Measurements from ENCODE around the gene MDN1.
"Not testable (repeated sequence)": the region's sequence is repeated elsewhere in the genome, so short reads cannot be mapped to it uniquely, and the experiment has no call there.

Gene MDN1

DNA sequence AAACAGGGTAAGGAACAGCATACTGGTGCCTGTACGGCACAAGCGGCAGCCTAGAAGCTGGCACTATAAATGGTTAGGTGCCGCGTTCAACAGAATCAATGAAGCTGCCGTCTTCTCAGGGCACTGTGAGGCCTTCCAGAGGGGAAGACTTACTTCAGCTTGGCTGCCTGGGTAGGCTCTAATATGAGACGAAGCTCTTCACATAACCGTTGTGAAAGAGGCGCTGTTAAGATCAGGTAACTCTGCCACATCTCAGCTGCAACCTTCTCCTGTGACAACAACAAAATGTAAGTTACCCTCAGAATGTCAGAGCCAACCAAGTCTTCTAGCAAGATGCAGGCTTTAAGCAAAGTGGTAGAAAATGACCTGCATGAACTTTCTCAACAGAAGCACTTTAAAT is 169.0 kb downstream of the MDN1 start:
- DNase-seq (ENCODE audit: low read depth), result no peak

DNA sequence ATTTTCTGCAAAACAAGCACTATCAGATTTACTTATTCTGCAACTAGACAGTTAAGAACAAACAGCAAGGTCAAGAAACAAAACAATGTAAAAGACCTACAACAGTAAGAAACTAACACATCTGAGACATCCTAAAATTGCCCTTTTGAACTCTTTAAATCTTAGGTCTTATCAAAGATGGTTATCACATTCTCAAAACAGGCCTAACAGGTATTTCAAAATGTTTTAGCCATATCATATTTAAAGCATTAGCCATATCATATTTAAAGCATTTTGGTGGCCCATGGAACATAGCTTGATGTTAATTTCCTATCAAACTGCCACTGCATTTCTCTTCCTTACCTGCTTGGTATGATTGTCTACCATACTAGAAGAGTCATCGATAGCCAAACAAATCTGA is 169.9 kb downstream of the MDN1 start:
- no peak for DNase-seq (ENCODE audit: low read depth)

DNA sequence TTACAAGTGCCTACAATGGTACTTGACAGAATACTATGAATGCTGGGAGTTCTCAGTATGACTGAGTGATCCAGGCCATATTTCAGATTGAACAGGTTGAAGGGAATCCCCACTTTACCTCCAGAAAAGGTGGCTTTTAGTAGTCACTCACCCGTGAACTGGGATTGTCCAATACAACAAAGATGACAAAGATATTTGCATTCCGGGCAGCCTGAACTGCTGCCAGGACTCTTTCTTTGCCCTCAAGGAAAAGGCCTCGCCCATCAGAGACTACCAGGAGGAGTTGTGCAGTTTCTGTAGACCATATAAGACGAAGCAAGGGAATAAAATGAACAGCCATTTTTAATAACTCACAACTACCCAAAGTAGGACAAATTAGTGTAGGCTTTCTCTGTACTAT is 174.7 kb downstream of the MDN1 start:
- no peak for DNase-seq (ENCODE audit: low read depth)

DNA sequence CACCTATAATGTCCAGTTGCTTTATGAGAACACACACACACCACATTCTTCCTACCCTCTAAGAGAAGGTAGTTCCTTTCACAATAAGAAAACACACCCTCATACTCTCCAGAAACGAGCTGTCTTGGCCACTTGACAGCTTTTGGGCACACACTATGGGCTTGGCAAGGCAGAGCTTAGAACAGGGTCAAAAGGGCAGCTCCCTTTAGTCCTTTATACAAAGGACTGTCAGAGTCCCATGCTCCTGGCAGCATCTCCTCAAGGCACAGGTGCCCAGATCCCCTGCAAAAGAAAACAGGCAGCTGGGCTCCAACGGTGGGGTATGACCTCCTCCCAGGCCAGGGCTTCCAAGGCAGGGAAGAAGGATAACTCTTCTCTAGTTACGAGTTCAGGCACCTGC is 176.2 kb downstream of the MDN1 start:
- DNase-seq (ENCODE audit: low read depth), result no peak

DNA sequence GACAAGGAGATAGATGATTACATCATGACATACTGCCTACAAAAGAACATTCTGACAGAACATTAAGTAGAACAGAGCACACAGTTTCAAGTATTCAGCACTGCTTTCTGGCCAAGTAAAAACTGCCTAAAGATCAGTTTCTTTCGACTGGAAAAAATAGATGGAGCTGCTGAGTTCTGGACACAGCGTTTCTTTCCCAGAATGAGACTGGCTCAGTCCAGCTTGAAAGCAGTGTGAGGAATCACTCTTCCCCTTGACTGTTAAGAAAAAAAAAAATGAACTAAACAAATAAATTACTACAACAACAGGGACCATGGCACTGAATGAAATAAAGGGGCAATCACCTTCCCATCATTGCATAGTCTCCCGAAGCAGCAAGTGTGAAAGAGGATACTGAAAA is 176.6 kb downstream of the MDN1 start:
- DNase-seq (ENCODE audit: low read depth), result no peak

DNA sequence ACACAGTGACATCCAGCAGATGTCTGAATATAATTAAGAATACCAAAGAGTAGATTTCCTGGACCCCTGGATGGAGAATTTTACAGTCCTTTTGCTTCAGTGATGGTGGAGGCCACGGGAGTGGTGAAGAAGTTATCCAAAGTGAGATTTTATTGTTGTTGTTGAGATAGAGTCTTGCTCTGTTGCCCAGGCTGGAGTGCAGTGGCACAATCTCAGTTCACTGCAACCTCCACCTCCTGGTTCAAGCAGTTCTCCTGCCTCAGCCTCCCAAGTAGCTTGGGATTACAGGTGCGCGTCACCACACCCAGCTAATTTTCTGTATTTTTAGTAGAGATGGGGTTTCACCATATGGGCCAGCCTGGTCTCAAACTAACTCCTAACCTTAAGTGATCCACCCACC is 178.0 kb downstream of the MDN1 start:
- DNase-seq (ENCODE audit: low read depth), result not testable (repeated sequence)

DNA sequence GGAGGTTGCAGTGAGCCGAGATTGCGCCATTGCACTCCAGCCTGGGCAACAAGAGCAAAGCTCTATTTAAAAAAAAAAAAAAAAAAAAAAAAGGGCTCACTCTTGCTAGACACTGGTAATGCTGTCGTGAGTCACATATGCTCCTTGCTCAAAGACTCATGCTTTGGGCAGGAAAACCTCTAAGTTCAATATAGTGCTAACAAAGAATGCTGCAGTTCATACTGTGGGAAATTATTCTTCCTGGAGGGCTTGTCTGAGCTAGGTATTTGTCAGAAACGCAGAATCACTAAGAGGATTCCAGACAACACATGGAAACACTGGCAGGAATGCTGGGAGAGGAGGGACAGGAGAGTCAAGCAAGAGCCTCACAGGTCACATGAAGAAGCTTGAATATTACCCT is 178.8 kb downstream of the MDN1 start:
- DNase-seq (ENCODE audit: low read depth), result peak; percentile 24

DNA sequence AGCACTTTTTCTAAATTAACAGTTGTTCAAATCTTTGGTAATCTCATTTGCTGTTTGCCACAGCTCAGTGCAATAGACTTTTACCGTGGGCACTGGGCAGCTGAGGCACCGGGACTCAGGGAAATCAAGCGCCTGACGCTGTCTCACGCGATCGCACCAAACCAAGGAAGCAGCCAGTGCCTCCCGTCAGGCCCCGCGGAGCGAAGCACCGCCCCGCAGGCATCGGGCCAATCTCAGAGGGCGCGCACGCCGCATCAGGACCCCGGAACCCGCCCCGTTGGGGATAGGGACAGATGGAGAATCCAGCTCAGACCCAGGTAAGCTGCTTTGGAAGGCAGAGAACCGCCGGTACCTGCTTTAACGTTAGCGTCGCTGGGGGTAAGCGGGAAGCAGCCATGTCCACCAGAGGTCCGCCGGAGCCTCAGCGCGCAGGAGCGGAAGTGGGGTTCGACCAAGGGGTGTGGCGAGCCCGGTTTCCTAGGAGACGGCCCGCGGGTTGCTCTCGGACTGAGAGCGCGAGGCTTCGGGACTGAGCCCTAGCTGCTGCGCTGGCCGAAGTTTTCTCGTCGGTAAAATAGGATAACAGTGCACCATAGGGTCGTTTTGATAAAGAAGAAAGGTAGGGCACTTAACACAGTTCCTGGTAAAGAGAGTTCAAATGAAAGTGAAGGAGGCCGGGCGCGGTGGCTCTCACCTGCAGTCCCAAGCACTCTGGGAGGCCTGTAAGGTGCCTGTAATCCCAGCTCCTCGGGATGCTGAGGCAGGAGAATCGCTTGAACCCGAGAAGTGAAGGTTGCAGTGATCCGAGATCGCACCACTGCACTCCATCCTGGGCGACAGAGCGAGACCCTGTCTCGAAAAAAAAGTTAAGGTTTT is 181.0 kb downstream of the MDN1 start, which contains the start of gene LYRM2:
TSS of gene LYRM2 (minus strand) at position 428 of the 876 bp plus-strand sequence. CDS start at position 397, 31 bp downstream.
- DNase-seq (ENCODE audit: low read depth), result peak; percentile 74

DNA sequence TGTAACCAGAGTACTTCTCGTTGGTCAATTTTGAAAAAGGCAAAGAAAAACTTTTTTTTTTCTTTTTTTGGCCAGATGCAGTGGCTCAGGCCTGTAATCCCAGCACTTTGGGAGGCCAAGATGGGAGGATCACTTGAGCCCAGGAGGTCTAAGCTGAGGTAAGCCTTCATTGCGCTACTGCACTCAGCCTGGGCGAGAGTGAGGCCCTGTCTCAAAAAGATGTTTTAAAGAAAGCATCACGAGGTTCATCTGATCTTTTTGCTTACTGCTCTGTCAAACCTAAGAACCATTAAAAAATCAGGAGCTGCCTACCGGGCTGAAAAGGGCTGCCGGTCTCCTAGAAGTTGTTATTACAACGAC is 181.7 kb downstream of the MDN1 start:
- no peak for DNase-seq (ENCODE audit: low read depth)

DNA sequence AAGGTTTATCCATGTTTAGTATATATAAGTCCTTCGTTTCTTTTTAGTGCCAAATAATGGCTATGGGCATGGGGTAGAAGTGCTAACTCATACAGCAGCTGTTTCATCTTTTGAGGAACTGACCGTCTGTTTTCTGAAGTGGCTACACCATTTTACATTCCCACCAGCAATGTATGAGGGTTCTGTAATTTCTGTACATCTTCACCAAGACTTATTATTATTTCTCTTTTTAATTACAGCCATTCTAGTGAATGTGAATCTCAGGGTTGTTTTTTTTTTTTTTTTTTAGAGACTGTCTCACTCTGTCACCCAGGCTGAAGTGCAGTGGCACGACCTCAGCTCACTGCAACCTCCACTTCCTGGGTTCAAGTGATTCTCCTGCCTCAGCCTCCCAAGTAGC is 183.2 kb downstream of the MDN1 start:
- DNase-seq (ENCODE audit: low read depth), result not testable (repeated sequence)

DNA sequence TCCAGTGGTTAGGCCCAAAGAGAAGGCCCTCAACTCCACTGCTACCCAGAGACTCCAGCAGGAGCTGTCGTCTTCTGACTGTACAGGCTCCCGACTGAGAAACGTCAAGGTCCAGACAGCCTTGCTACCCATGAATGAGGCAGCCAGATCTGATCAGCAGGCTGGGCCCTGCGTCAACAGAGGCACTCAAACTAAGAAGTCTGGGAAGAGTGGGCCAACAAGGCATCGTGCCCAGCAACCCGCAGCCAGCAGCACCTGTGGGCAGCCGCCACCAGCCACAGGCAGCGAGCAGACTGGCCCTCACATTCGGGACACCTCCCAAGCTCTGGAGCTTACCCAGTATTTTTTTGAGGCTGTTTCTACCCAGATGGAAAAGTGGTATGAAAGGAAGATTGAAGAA is 189.1 kb downstream of the MDN1 start:
- DNase-seq (ENCODE audit: low read depth), result no peak

DNA sequence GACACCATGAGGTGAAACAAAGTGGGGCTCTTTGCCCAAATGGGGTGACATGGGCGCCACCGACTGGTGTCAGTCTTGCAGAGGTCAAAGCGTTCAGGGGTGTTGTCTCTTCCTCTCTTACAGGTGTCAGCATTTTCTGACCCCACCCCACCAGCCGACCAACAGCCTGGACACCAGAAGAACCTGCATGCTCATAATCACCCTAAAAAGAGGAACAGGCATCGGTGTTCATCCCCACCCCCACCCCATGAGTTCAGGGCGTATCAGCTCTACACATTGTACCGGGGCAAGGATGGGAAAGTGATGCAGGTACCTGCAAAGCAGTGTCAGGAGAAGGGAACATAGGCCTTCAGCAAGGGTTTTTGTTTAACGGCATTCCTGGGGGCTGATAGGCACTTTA is 195.8 kb downstream of the MDN1 start:
- no peak for DNase-seq (ENCODE audit: low read depth)

DNA sequence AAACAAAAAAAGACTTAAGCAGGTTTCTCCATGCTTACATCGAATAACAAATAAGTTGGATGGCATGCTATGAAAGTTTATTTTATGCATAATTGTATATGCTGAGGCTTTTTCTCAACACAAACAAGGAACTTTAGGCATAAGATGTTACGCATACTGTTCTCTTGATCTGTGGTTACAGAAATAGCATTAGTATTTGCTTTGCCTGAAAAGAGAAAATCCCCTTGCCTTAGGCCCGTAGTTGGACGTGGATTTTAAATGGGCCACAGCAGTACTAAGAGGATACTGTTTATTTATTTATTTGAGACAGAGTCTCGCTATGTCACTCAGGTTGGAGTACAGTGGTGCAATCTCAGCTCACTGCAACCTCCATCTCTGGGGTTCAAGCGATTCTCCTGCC is 200.0 kb downstream of the MDN1 start:
- no peak for DNase-seq (ENCODE audit: low read depth)

DNA sequence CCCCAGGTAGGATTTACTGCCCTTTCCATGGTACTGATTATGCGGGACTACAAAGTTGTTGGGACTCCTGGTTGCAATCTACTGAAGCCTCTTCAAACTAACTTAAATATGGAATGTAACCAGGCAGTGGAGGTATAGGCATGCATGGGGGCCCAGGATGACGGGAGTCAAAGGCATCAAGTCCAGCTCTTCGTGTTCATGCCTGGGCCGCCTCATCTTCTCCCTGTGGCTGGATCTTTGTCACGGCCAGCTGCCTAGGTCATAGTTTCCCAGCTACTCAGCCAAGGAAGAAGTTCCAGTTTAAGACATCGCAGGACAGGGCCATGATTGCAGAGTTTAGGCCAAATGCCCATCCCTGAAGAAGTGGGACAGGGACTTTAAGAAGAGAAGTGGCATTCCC is 201.6 kb downstream of the MDN1 start:
- DNase-seq (ENCODE audit: low read depth), result no peak

DNA sequence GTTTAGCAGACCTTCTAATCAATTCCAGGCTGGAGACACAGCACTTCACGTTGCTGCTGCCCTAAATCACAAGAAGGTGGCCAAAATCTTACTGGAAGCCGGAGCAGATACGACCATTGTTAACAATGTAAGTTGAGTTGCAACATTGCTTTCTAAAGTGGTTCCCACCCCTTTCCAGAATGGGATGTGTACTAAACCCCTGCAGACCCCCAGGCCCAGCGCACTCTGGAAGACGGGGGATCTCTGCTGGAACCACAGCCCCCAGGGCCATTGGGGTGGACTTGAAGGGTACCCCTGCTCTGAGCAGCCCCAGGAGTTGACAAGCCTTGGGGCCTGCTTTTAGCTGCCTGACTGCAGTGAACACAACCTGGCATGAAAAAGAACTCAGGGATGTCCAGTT is 203.1 kb downstream of the MDN1 start:
- DNase-seq (ENCODE audit: low read depth), result no peak

DNA sequence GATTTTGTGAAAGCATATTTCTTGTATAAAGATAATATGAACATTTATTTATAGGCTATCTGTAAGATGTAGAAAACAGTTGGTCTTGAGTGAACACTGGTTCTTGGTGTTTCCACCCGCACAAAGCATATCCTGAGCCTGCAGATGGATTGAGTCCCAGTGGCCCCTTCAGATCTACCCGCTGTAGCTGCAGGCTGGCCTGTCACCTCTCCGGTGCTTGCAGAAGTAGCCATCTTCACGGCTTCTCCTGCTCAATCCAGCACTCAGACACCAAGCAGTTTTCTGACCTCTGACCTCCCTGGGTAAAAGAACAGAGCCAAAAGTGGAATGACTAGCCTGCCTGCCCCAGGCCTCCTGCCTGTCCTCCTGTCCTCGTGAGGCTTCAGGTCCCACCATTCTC is 203.7 kb downstream of the MDN1 start:
- no peak for DNase-seq (ENCODE audit: low read depth)

DNA sequence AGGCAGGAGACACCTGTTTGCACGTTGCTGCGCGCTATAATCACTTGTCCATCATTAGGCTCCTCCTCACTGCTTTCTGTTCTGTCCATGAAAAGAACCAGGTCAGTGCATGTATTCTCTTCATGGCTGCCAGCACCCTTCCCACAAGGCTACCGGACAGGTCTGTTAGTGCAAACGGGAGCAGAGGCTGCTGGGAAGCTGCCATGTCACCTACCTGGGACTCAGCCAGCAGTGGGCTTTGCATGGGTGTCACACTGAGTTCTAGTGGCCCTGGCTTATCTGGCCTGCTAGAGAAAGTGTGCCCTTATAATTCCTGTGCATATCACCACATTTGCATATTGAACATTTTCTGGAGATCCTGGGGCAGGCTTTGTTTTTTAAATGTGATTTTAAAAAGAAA is 205.8 kb downstream of the MDN1 start:
- no peak for DNase-seq (ENCODE audit: low read depth)

DNA sequence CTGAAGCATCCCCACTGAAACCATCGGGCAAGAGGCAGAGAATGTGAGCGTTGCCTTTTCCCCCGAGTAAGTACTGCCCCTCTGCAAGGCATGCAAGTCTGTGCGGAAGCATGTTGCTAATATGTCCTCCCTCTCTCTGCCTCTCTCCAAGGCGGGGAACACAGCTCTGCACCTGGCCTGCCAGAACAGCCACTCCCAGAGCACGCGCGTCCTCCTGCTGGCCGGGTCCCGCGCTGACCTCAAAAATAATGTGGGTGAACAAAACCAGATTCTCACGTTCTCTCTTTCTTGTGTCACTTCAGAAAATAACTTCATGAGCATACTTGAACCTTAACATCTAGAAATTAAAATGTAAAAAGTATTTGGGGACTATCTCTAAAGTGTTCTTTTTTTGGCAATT is 207.5 kb downstream of the MDN1 start:
- DNase-seq (ENCODE audit: low read depth), result no peak

DNA sequence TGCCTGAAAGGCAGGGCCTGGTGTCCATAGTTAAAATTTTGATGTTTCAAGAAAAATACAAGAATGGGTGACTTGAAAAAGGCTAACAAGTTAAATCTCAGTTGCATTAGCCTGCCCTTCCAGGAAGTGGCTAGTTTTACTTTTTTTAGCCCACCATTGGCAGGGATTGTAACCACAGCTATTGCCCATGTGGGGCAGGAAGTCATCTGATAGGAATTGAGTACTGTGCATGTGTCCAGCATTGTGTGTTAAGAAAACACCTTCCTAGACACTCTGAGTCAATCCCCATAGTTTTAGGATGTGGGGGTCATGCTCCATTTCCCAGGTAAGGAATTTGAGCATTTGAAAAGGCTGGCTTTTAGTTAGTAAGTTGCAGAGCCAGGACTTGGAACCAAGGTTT is 207.9 kb downstream of the MDN1 start:
- no peak for DNase-seq (ENCODE audit: low read depth)

DNA sequence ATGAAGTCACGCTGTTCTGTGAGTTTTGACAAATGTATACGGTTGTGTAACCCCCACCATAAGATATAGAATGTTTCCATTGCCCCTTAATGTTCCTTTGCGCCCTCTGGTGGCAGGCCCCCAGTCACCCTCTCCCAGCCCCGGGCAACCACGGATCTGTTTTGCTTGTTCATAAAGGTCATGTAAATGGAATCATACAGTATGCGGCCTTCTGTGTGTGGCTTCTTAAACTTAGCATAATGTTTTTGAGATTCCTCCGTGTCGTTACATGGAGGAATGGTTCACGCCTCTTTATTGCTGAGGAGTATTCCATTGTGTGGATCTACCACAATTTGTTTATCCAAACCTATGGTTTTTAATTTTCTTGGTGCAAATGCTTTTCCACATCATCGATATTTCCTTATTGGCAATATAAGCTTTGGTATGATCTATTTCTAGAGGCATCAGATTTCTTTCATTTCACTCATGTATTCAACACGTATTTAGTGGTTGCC is 209.4 kb downstream of the MDN1 start:
- DNase-seq (ENCODE audit: low read depth), result no peak

DNA sequence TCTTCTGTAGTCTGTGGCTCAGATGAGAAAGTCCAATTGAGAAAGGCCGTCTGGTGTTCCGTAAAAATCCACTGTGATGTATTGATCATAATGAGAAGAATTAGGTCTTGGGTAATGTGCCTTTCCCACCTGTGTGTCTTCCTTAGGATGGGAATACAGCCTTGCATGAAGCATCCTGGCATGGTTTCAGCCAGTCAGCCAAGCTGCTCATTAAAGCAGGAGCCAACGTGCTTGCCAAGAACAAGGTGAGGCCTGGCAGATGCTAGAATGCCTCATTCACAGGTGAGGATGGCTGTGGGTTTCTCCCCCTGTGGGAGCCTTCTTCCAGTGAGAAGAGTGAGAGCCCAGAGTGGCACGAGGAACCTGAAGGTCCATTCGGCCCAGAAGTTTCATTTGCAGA is 213.7 kb downstream of the MDN1 start:
- DNase-seq (ENCODE audit: low read depth), result no peak

DNA sequence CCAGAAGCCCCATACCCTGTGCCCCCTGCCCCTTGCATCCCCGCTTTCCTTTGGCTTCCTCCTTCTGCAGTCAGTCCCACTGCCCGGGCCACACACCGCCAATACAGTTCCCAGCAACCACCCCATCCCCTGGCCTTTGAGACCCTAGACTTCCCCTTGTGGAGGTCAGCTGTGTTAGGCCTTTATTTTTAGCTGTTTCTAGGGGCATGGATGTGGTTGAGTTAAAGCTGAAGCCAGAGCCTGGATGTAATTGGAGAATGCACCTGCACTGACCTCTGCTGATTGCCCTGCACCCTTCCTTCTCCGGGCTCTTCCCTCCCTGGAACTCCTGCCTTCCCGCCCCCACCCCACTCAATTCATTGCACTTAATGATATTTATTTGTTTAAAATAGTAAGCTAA is 214.9 kb downstream of the MDN1 start:
- no peak for DNase-seq (ENCODE audit: low read depth)

DNA sequence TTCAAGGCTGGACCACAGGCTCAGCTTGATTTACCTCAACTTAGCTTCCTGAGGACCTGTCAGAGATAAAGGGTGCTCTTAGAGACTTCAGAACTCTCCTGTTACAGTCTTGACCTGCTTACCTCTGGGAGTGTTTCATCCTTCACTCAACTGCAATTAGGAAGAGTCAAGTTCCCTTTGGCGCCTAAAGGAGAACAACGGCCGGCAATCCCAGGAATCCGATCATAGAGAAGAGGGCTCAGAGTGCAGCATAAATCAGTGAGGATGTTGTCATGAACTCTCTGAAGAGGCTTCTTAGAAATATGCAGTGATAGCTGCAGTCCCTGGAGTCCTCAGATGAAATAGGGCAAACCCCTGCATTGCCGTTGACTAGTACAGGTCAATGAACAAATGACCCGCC is 217.4 kb downstream of the MDN1 start:
- no peak for DNase-seq (ENCODE audit: low read depth)

DNA sequence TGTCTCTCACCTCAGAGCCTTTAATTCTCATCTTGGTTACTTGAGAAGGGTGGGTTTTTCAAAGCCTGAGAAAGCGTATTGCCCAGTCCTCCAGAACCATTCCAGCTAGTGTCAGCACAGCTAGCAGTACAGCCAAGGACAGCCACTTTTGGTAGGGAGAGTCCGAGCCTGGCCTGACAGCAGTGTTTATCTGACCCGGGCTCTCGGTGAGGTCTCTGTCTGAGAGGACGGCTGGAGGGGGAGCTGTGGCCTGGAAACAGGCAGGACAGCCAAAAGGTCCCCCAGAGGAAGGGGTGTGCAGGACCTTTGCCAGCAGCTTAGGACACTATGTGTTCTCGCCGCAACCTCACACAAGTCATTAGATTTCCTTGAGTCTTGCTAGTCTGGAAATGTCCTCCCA is 219.9 kb downstream of the MDN1 start:
- no peak for DNase-seq (ENCODE audit: low read depth)

All from HS-5 (cell line).